ENCODE data around the gene MAML2.

GRCh38 chr11:96331699-96332116 lies 11.3 kb downstream of the MAML2 start:
- TF ChIP-seq, protein P1, sequence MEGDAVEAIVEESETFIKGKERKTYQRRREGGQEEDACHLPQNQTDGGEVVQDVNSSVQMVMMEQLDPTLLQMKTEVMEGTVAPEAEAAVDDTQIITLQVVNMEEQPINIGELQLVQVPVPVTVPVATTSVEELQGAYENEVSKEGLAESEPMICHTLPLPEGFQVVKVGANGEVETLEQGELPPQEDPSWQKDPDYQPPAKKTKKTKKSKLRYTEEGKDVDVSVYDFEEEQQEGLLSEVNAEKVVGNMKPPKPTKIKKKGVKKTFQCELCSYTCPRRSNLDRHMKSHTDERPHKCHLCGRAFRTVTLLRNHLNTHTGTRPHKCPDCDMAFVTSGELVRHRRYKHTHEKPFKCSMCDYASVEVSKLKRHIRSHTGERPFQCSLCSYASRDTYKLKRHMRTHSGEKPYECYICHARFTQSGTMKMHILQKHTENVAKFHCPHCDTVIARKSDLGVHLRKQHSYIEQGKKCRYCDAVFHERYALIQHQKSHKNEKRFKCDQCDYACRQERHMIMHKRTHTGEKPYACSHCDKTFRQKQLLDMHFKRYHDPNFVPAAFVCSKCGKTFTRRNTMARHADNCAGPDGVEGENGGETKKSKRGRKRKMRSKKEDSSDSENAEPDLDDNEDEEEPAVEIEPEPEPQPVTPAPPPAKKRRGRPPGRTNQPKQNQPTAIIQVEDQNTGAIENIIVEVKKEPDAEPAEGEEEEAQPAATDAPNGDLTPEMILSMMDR (IDR thresholded peaks at IDR 0.05): no peak
- TF ChIP-seq POLR2A (IDR thresholded peaks at IDR 0.05): no peak
- TF ChIP-seq EP300 (IDR thresholded peaks at IDR 0.05): no peak

Measured in stomach (tissue), 4 donors.